ENCODE results near the gene HK1.

HK1 gene

GRCh38 chr10:69374242-69374641 is 95.9 kb downstream of the HK1 start:
- H3K9me3 ChIP-seq (ENCODE audit: control insufficient read depth, insufficient read depth, low read depth, low read length) = no peaks in the 10 kb centered on the region
- POLR2A ChIA-PET = no interaction called here
- peaks cover 10 to 86% of the 10 kb centered on the region in 2 experiments for H3K36me3 ChIP-seq (ENCODE audit: control insufficient read depth in 2 of 2, insufficient read depth in 1 of 2, low read length in 2 of 2)
- TF ChIP-seq ZNF664 (tag by site-specific recombination; IDR thresholded peaks at IDR 0.05) = no peak
- no peak overlapping the region for H3K4me3 ChIP-seq (ENCODE audit: low read depth, low read length)
- H3K27ac ChIP-seq (ENCODE audit: extremely low read depth, low read depth, low read length) = no peak overlapping the region
- H3K4me1 ChIP-seq (ENCODE audit: control insufficient read depth, insufficient read depth, low read length) = no peaks in the 10 kb centered on the region
- CTCF ChIA-PET = interaction anchor here (0.7 to 0.8 kb wide), 2 partner anchors 90 to 788 kb away, joined by 3 read pairs; no protein-coding TSS in a partner anchor

DNA sequence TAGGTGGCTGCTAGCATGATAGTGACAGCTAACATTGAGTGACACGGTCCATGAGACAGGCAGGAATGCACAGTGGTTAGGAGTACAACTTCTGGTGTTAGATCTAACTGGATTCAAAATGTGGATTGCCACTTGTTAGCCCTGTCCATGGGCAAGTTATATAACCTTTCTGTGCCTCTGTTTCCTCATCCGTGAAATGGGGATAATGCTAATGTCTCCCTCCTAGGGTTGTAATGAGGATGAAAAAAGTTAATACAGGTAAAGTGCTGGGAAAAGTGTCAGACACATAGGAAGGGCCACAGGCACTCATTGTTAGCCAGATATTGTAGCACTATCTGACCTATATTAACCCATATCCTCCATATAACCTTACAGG is 96.6 kb downstream of the HK1 start:
- no peak overlapping the region for H3K4me3 ChIP-seq (ENCODE audit: low read depth, low read length)
- H3K36me3 ChIP-seq (ENCODE audit: control insufficient read depth in 2 of 2, insufficient read depth in 1 of 2, low read length in 2 of 2) = peaks cover 6 to 86% of the 10 kb centered on the region in 2 experiments
- H3K4me1 ChIP-seq (ENCODE audit: control insufficient read depth, insufficient read depth, low read length) = no peaks in the 10 kb centered on the region
- ChIA-PET POLR2A (no interaction called here), CTCF (interaction anchor here (0.7 to 0.8 kb wide), 2 partner anchors 90 to 787 kb away, joined by 3 read pairs; no protein-coding TSS in a partner anchor)
- H3K9me3 ChIP-seq (ENCODE audit: control insufficient read depth, insufficient read depth, low read depth, low read length) = no peaks in the 10 kb centered on the region
- TF ChIP-seq ZNF19 (tag by site-specific recombination; IDR thresholded peaks at IDR 0.05; ENCODE audit: low read depth) = no peak
- no peak for TF ChIP-seq ZBTB7A (tag by site-specific recombination; IDR thresholded peaks at IDR 0.05; ENCODE audit: low read depth)
- no peak for TF ChIP-seq ZNF221 (tag by site-specific recombination; IDR thresholded peaks at IDR 0.05; ENCODE audit: borderline replicate concordance)
- TF ChIP-seq, protein P1, sequence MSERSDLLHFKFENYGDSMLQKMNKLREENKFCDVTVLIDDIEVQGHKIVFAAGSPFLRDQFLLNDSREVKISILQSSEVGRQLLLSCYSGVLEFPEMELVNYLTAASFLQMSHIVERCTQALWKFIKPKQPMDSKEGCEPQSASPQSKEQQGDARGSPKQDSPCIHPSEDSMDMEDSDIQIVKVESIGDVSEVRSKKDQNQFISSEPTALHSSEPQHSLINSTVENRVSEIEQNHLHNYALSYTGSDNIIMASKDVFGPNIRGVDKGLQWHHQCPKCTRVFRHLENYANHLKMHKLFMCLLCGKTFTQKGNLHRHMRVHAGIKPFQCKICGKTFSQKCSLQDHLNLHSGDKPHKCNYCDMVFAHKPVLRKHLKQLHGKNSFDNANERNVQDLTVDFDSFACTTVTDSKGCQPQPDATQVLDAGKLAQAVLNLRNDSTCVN (tag by site-specific recombination; optimal IDR thresholded peaks at IDR 0.05) = no peak
- no peak for TF ChIP-seq ZEB2 (tag by site-specific recombination; IDR thresholded peaks at IDR 0.05)
- TF ChIP-seq ZNF239 (tag by site-specific recombination; IDR thresholded peaks at IDR 0.05) = no peak
- no peak for TF ChIP-seq ZNF664 (tag by site-specific recombination; IDR thresholded peaks at IDR 0.05)
- TF ChIP-seq, protein P2, sequence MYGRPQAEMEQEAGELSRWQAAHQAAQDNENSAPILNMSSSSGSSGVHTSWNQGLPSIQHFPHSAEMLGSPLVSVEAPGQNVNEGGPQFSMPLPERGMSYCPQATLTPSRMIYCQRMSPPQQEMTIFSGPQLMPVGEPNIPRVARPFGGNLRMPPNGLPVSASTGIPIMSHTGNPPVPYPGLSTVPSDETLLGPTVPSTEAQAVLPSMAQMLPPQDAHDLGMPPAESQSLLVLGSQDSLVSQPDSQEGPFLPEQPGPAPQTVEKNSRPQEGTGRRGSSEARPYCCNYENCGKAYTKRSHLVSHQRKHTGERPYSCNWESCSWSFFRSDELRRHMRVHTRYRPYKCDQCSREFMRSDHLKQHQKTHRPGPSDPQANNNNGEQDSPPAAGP (tag by site-specific recombination; IDR thresholded peaks at IDR 0.05) = no peak
- no peak for TF ChIP-seq ZNF248 (tag by site-specific recombination; IDR thresholded peaks at IDR 0.05)
- TF ChIP-seq ZSCAN5A (tag by site-specific recombination; IDR thresholded peaks at IDR 0.05) = no peak
- TF ChIP-seq ZNF426 (tag by site-specific recombination; IDR thresholded peaks at IDR 0.05) = no peak
- H3K27ac ChIP-seq (ENCODE audit: extremely low read depth, low read depth, low read length) = no peak overlapping the region

DNA sequence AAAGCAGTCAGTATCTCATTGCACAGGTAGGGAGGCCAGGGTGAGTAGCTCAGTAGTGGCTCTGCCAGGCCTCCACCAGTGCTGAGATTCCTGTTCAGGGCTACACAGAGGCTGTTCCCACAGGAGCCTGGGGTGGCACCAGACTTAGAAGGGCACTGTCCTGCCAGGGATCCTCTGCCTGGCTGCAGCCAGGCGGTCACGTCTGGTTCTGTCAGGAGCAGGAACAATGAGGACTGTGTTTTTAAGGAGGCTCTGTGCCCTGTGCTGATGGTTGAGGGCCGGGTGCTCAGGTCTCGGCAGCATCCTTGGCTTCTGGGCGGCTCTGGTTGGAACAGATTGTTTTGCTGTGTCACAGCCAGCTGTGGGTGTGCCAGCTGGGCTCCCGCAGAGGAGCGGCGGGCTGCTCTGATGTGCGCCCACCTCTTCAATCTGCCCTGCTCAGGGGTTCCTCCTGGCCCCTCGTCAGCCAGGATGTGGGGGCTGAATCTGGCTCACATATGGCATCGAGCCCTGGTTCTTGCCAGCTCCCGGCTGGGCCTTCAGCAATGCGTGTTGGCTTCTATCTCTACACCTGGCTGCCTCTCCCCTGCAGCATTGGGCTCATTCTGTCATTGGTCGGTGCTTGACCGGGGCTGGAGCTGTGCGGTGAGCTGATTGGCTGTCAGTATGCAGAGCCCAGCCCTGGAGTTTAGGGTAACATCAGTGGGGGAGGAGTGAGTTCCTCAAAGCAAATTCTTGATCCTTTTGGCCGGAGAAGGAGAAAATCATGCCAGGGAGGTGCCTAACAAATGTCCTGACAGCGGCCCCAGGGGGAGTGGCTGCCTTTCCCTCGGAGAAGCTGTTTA is 97.2 kb downstream of the HK1 start:
- no peaks in the 10 kb centered on the region for H3K4me1 ChIP-seq (ENCODE audit: control insufficient read depth, insufficient read depth, low read length)
- TF ChIP-seq ZNF37A (tag by site-specific recombination; IDR thresholded peaks at IDR 0.05) (no peak), SP2 (tag by site-specific recombination; IDR thresholded peaks at IDR 0.05) (peak; percentile 17; the same call in 1 of the 2 replicates)
- no peaks in the 10 kb centered on the region for H3K9me3 ChIP-seq (ENCODE audit: control insufficient read depth, insufficient read depth, low read depth, low read length)
- ChIA-PET POLR2A (no interaction called here), CTCF (no interaction called here)
- H3K27ac ChIP-seq (ENCODE audit: extremely low read depth, low read depth, low read length) = no peak overlapping the region
- H3K4me3 ChIP-seq (ENCODE audit: low read depth, low read length) = no peak overlapping the region
- peaks cover 8 to 86% of the 10 kb centered on the region in 2 experiments for H3K36me3 ChIP-seq (ENCODE audit: control insufficient read depth in 2 of 2, insufficient read depth in 1 of 2, low read length in 2 of 2)

GRCh38 chr10:69376662-69377061 is 98.4 kb downstream of the HK1 start:
- Histone ChIP-seq H3K27ac (ENCODE audit: extremely low read depth, low read depth, low read length) (no peak overlapping the region), H3K4me3 (ENCODE audit: low read depth, low read length) (no peak overlapping the region), H3K36me3 (ENCODE audit: control insufficient read depth in 2 of 2, insufficient read depth in 1 of 2, low read length in 2 of 2) (peaks cover 9 to 82% of the 10 kb centered on the region in 2 experiments; a peak in 2 of 3 replicates), H3K4me1 (ENCODE audit: control insufficient read depth, insufficient read depth, low read length) (no peaks in the 10 kb centered on the region), H3K9me3 (ENCODE audit: control insufficient read depth, insufficient read depth, low read depth, low read length) (no peaks in the 10 kb centered on the region)
- ChIA-PET POLR2A (no interaction called here), CTCF (no interaction called here)
- no peak for TF ChIP-seq GLI2 (tag by site-specific recombination; IDR thresholded peaks at IDR 0.05; ENCODE audit: borderline replicate concordance, low read depth)
- no peak for TF ChIP-seq RBAK (tag by site-specific recombination; IDR thresholded peaks at IDR 0.05)
- TF ChIP-seq HOXC10 (CRISPR knock-in tag; IDR thresholded peaks at IDR 0.05) = no peak
- TF ChIP-seq ZBTB11 (tag by site-specific recombination; conservative IDR thresholded peaks at IDR 0.05; ENCODE audit: low read depth) = no peak
- TF ChIP-seq ZNF157 (tag by site-specific recombination; IDR thresholded peaks at IDR 0.05) = no peak
- TF ChIP-seq ZFHX2 (tag by site-specific recombination; conservative IDR thresholded peaks at IDR 0.05) = no peak
- no peak for TF ChIP-seq ZNF610 (tag by site-specific recombination; IDR thresholded peaks at IDR 0.05; ENCODE audit: borderline replicate concordance)

Measured in HEK293 (cell line).